GM12878 (cell line): ENCODE data around the gene MYO7A.

Source experiments
- CREB1 ChIP-seq: IDR thresholded peaks from 2 replicates; pipeline ENCODE4 v1.6.1; 2012; ENCODE audit warnings: low read depth, mild to moderate bottlenecking, inconsistent platforms
- CTCF ChIP-seq, 3 experiments: IDR thresholded peaks in 2 of 3; conservative IDR thresholded peaks in 1 of 3; 2 replicates each; pipeline ENCODE4 v1.5.1; 2011; ENCODE audit warnings: low read depth in 3 of 3, low read length in 3 of 3, mild to moderate bottlenecking in 3 of 3, control low read depth in 2 of 3, moderate library complexity in 2 of 3, inconsistent platforms in 1 of 3, mixed read lengths in 1 of 3; ENCODE audit not compliant: control insufficient read depth in 2 of 3, insufficient read depth in 1 of 3; ENCODE audit errors: extremely low read depth in 1 of 3
- IKZF1 ChIP-seq: fragments of 450-650 bp; conservative IDR thresholded peaks from 2 replicates; pipeline ENCODE4 v1.6.1; 2017; ENCODE audit warnings: antibody characterized with exemption, mild to moderate bottlenecking
- JUND ChIP-seq: IDR thresholded peaks from 2 replicates; pipeline ENCODE4 v1.6.1; 2012; ENCODE audit warnings: low read depth, mild to moderate bottlenecking, low read length, improper control_type of control experiment, moderate library complexity
- POLR2AphosphoS5 ChIP-seq: IDR thresholded peaks from 2 replicates; pipeline ENCODE4 v1.6.1; 2011; ENCODE audit warnings: mild to moderate bottlenecking, low read length, inconsistent platforms
- SIN3A ChIP-seq: IDR thresholded peaks from 2 replicates; pipeline ENCODE4 v1.6.1; 2012; ENCODE audit warnings: low read depth, low read length, improper control_type of control experiment
- SKIL ChIP-seq: fragments of 450-650 bp; IDR thresholded peaks from 2 replicates; pipeline ENCODE4 v1.6.1; 2017; ENCODE audit warnings: mild to moderate bottlenecking, low read depth, inconsistent platforms; ENCODE audit not compliant: poor library complexity, severe bottlenecking
- ZSCAN29 ChIP-seq: fragments of 450-650 bp; IDR thresholded peaks from 2 replicates; pipeline ENCODE4 v1.6.1; 2017; ENCODE audit warnings: mild to moderate bottlenecking, moderate library complexity

GRCh38 chr11:77096591-77097019, 31.4 kb upstream of the MYO7A start:
- TF ChIP-seq ZSCAN29 (no peak), SKIL (no peak), JUND (no peak), CTCF (IDR thresholded peaks at IDR 0.05 in 2 of 3, conservative IDR thresholded peaks at IDR 0.05 in 1 of 3; ENCODE audit: control insufficient read depth in 2 of 3, extremely low read depth in 1 of 3, insufficient read depth in 1 of 3, low read depth in 3 of 3, low read length in 3 of 3) (no peak), CREB1 (no peak), IKZF1 (no peak), POLR2AphosphoS5 (no peak), SIN3A (no peak)
